Measurements from ENCODE around the gene CIDEC.

DNA sequence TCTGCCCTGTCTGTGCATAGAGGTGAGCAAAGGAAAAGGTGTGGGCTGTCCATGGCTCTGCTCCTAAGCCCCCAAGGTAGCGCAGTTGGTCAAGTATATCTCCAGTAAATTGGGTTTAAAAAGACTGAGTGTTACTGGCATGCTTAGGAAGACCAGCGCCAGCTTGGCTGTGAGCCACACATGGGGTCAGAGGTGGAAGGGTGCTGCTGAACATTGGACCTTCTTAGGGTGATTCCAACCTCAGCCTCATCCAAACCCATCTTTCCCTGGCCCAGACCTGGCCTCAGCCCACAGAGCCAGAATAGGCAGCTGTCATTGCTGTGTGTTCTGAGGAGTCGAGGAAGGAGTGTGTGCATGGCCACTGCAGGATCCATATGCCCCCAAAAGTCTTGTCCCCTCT lies 28.2 kb upstream of the CIDEC start:
- TF ChIP-seq, protein P1, sequence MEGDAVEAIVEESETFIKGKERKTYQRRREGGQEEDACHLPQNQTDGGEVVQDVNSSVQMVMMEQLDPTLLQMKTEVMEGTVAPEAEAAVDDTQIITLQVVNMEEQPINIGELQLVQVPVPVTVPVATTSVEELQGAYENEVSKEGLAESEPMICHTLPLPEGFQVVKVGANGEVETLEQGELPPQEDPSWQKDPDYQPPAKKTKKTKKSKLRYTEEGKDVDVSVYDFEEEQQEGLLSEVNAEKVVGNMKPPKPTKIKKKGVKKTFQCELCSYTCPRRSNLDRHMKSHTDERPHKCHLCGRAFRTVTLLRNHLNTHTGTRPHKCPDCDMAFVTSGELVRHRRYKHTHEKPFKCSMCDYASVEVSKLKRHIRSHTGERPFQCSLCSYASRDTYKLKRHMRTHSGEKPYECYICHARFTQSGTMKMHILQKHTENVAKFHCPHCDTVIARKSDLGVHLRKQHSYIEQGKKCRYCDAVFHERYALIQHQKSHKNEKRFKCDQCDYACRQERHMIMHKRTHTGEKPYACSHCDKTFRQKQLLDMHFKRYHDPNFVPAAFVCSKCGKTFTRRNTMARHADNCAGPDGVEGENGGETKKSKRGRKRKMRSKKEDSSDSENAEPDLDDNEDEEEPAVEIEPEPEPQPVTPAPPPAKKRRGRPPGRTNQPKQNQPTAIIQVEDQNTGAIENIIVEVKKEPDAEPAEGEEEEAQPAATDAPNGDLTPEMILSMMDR (CRISPR knock-in tag; IDR thresholded peaks at IDR 0.05) = no peak
- TF ChIP-seq ARID2 (CRISPR knock-in tag; IDR thresholded peaks at IDR 0.05; ENCODE audit: borderline replicate concordance) = no peak
- no peak for TF ChIP-seq RBM22 (optimal IDR thresholded peaks at IDR 0.05; ENCODE audit: low read length)
- TF ChIP-seq, protein P2, sequence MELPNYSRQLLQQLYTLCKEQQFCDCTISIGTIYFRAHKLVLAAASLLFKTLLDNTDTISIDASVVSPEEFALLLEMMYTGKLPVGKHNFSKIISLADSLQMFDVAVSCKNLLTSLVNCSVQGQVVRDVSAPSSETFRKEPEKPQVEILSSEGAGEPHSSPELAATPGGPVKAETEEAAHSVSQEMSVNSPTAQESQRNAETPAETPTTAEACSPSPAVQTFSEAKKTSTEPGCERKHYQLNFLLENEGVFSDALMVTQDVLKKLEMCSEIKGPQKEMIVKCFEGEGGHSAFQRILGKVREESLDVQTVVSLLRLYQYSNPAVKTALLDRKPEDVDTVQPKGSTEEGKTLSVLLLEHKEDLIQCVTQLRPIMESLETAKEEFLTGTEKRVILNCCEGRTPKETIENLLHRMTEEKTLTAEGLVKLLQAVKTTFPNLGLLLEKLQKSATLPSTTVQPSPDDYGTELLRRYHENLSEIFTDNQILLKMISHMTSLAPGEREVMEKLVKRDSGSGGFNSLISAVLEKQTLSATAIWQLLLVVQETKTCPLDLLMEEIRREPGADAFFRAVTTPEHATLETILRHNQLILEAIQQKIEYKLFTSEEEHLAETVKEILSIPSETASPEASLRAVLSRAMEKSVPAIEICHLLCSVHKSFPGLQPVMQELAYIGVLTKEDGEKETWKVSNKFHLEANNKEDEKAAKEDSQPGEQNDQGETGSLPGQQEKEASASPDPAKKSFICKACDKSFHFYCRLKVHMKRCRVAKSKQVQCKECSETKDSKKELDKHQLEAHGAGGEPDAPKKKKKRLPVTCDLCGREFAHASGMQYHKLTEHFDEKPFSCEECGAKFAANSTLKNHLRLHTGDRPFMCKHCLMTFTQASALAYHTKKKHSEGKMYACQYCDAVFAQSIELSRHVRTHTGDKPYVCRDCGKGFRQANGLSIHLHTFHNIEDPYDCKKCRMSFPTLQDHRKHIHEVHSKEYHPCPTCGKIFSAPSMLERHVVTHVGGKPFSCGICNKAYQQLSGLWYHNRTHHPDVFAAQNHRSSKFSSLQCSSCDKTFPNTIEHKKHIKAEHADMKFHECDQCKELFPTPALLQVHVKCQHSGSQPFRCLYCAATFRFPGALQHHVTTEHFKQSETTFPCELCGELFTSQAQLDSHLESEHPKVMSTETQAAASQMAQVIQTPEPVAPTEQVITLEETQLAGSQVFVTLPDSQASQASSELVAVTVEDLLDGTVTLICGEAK (IDR thresholded peaks at IDR 0.05) = no peak
- TF ChIP-seq, protein P2 (CRISPR knock-in tag; IDR thresholded peaks at IDR 0.05) = no peak
- TF ChIP-seq JUN (CRISPR knock-in tag; IDR thresholded peaks at IDR 0.05) = no peak
- TF ChIP-seq, protein P3, sequence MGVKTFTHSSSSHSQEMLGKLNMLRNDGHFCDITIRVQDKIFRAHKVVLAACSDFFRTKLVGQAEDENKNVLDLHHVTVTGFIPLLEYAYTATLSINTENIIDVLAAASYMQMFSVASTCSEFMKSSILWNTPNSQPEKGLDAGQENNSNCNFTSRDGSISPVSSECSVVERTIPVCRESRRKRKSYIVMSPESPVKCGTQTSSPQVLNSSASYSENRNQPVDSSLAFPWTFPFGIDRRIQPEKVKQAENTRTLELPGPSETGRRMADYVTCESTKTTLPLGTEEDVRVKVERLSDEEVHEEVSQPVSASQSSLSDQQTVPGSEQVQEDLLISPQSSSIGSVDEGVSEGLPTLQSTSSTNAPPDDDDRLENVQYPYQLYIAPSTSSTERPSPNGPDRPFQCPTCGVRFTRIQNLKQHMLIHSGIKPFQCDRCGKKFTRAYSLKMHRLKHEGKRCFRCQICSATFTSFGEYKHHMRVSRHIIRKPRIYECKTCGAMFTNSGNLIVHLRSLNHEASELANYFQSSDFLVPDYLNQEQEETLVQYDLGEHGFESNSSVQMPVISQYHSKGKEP (CRISPR knock-in tag; IDR thresholded peaks at IDR 0.05) = no peak
- no peak for TF ChIP-seq ZNF138 (CRISPR knock-in tag; IDR thresholded peaks at IDR 0.05; ENCODE audit: low read depth)
- no peak for TF ChIP-seq NR2F1 (CRISPR knock-in tag; IDR thresholded peaks at IDR 0.05)
- TF ChIP-seq, protein P4, sequence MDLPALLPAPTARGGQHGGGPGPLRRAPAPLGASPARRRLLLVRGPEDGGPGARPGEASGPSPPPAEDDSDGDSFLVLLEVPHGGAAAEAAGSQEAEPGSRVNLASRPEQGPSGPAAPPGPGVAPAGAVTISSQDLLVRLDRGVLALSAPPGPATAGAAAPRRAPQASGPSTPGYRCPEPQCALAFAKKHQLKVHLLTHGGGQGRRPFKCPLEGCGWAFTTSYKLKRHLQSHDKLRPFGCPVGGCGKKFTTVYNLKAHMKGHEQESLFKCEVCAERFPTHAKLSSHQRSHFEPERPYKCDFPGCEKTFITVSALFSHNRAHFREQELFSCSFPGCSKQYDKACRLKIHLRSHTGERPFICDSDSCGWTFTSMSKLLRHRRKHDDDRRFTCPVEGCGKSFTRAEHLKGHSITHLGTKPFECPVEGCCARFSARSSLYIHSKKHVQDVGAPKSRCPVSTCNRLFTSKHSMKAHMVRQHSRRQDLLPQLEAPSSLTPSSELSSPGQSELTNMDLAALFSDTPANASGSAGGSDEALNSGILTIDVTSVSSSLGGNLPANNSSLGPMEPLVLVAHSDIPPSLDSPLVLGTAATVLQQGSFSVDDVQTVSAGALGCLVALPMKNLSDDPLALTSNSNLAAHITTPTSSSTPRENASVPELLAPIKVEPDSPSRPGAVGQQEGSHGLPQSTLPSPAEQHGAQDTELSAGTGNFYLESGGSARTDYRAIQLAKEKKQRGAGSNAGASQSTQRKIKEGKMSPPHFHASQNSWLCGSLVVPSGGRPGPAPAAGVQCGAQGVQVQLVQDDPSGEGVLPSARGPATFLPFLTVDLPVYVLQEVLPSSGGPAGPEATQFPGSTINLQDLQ (CRISPR knock-in tag; IDR thresholded peaks at IDR 0.05) = no peak
- no peak for TF ChIP-seq ARNT2 (CRISPR knock-in tag; IDR thresholded peaks at IDR 0.05; ENCODE audit: low read depth)
- TF ChIP-seq, protein P5, sequence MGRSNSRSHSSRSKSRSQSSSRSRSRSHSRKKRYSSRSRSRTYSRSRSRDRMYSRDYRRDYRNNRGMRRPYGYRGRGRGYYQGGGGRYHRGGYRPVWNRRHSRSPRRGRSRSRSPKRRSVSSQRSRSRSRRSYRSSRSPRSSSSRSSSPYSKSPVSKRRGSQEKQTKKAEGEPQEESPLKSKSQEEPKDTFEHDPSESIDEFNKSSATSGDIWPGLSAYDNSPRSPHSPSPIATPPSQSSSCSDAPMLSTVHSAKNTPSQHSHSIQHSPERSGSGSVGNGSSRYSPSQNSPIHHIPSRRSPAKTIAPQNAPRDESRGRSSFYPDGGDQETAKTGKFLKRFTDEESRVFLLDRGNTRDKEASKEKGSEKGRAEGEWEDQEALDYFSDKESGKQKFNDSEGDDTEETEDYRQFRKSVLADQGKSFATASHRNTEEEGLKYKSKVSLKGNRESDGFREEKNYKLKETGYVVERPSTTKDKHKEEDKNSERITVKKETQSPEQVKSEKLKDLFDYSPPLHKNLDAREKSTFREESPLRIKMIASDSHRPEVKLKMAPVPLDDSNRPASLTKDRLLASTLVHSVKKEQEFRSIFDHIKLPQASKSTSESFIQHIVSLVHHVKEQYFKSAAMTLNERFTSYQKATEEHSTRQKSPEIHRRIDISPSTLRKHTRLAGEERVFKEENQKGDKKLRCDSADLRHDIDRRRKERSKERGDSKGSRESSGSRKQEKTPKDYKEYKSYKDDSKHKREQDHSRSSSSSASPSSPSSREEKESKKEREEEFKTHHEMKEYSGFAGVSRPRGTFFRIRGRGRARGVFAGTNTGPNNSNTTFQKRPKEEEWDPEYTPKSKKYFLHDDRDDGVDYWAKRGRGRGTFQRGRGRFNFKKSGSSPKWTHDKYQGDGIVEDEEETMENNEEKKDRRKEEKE (IDR thresholded peaks at IDR 0.05) = no peak
- TF ChIP-seq, protein P6, sequence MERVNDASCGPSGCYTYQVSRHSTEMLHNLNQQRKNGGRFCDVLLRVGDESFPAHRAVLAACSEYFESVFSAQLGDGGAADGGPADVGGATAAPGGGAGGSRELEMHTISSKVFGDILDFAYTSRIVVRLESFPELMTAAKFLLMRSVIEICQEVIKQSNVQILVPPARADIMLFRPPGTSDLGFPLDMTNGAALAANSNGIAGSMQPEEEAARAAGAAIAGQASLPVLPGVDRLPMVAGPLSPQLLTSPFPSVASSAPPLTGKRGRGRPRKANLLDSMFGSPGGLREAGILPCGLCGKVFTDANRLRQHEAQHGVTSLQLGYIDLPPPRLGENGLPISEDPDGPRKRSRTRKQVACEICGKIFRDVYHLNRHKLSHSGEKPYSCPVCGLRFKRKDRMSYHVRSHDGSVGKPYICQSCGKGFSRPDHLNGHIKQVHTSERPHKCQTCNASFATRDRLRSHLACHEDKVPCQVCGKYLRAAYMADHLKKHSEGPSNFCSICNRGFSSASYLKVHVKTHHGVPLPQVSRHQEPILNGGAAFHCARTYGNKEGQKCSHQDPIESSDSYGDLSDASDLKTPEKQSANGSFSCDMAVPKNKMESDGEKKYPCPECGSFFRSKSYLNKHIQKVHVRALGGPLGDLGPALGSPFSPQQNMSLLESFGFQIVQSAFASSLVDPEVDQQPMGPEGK (CRISPR knock-in tag; IDR thresholded peaks at IDR 0.05) = no peak
- TF ChIP-seq ADNP (CRISPR knock-in tag; IDR thresholded peaks at IDR 0.05) = no peak

Data from HepG2 (cell line).